Right forelimb (tissue), 1 donor: ENCODE results near the gene TCIRG1.
"Not testable (repeated sequence)": the region's sequence is repeated elsewhere in the genome, so short reads cannot be mapped to it uniquely, and the experiment has no call there.

Source experiments
- DNase-seq: peaks from one replicate; pipeline ENCODE4 v3.0.0-alpha.2; 2018

Gene TCIRG1, protein sequence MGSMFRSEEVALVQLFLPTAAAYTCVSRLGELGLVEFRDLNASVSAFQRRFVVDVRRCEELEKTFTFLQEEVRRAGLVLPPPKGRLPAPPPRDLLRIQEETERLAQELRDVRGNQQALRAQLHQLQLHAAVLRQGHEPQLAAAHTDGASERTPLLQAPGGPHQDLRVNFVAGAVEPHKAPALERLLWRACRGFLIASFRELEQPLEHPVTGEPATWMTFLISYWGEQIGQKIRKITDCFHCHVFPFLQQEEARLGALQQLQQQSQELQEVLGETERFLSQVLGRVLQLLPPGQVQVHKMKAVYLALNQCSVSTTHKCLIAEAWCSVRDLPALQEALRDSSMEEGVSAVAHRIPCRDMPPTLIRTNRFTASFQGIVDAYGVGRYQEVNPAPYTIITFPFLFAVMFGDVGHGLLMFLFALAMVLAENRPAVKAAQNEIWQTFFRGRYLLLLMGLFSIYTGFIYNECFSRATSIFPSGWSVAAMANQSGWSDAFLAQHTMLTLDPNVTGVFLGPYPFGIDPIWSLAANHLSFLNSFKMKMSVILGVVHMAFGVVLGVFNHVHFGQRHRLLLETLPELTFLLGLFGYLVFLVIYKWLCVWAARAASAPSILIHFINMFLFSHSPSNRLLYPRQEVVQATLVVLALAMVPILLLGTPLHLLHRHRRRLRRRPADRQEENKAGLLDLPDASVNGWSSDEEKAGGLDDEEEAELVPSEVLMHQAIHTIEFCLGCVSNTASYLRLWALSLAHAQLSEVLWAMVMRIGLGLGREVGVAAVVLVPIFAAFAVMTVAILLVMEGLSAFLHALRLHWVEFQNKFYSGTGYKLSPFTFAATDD

DNA sequence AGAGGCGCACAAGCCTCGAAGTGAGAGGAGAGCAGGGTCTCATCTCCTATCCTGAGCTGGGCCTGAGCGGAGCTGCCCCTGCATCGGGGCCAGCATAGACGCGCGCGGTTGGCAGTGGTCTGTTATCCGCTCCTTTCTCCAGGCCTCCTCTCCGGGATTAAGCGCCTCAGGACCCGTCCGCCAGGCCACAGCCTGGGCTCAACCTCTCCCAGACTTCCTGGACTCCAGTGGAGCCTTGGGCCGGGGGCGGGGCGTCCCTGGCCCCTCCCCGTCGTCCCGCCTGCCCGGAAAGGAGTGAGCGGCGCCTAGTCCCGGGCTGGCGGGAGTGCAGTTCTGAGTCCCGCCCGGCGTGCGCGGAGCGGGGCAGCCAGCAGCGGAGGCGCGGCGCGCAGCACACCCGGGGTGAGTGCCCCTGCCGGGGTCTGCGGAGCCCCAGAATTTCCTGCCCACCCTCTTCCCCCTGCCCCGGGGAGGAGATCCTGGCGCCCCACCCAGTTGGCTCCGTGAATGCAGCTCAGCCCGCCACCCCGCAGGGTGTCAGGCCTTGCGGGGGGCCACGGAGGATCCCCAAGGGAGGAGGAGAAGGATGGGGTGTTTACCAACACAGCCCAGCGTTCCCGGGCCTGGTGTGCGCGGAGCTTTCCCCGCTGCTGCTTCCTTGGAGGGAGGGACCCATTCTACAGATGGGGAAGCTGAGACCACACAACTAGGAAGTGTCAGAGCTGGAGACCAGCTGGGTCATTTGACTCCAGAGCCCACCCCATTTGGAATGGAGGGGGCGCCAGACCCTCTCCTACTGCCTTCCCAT lies at the start of gene TCIRG1:
TCIRG1 (plus strand) TSS at position 308 of the 808 bp plus-strand sequence. CDS start 2,247 bp downstream, outside the sequence.
- DNase-seq: peak; percentile 86

DNA sequence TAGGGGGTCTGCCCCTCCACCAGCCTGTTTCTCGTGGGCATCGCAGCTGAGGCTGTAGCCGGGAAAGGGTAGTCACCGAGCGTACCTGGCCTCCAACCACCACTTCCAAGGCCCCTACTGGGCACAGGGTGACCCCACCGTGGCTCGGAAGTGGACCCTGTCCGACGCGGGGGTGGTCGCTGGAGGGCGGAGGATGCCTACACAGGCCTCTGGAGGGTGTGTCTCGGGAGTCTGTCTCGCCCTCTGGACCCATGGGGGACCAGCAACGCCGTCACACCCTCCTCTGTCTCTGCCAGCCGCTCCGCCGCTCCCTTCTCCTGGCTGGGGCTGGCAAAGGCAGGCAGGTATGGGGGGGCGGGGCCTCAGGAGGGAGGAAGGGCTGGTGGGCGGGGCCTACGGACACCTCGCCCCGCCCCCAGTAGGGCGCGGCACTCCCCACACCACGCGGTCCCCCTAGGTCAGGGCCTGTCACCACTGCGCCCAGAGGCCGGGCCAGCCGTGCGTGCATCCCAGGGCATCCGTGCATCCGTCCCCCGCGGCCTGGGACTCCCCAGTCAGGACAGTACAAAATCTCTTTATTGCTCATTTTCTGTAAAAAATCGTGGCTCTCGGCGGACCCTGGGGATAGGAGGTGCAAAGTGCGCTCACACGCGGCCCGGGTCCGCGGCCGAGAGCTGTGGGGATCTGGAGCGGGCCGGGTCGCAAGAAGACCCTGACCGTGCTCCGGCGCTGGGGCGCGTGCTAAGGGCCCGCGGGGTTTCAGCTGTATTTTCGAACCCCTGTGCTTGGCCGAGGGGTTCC lies 48.1 kb upstream of the TCIRG1 start:
- DNase-seq: not testable (repeated sequence)

DNA sequence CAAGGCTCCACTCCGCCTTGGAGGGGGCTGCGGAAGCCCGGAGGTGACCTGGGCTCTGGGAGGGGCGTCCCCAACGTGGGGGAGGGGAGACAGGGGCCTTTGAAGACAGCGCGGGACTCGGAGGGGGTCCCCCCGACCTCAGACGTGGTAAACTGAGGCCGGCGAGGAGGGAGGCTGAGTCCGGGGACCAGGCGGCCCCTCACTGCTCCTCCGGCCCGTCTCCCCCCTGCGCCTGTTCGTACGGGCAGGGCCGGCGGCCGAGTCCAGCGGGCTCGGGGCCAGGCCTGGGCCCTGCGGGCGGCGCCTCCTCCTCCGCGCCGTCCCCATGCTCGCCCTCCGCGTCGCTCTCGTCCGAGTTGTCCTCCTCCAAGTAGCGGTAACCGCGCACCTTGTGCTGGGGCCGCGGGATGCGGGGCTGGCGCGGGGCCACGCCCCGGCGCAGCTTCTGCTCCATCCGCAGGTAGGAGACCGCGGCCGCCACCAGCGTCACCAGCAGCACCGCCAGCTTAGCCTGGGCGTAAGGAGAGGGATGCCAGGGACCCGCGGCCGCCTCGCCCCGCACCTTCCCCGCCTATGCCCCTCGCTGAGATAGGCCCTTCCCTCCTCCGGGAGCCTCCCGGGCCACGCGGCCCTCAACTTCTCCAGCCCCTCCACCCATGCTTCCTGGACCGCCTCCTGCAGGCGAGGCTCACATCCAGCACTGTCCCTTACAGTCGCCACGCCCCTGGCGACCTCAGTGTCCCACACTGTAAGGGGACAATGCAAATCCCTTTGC lies 47.3 kb upstream of the TCIRG1 start:
- DNase-seq: not testable (repeated sequence)

DNA sequence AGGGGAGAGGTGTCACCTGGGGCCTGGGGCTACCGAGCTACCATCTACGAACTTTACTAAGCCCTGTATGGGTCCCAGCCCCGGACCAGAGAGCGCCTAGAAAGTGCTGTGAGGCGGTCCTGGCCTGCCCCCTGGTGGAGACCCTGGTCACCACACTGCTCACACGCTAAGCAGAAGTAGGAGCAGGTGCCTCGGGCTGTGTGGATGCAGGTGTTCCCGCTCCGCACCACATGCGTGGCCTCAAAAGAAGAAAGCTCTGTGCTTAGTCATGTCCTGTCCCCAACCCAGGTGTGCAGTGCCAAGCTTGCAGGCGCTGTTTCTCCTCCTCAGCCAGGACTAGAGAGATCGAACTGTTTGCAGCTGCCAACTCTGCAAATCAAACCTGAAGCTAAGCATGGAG lies 45.0 kb upstream of the TCIRG1 start:
- DNase-seq: not testable (repeated sequence)

DNA sequence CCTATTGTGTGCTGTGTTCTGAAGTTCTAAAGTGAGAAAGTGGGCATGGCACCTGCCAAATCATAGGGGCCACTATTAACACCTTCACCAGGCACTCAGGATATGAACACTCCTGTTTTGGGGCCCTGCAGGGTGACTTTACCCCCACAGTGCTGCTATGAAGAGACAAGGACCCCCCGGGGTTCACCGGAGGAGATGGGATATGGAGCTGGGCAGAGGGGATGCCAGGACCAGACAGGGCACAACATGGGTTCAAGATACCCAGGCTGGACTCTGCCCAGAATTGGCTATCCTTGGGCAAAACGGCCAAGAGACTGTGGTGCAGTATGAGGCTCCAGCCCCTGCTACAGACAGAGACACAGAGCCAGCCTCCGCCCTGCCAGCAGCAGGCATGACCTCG lies 44.4 kb upstream of the TCIRG1 start:
- DNase-seq: not testable (repeated sequence)

DNA sequence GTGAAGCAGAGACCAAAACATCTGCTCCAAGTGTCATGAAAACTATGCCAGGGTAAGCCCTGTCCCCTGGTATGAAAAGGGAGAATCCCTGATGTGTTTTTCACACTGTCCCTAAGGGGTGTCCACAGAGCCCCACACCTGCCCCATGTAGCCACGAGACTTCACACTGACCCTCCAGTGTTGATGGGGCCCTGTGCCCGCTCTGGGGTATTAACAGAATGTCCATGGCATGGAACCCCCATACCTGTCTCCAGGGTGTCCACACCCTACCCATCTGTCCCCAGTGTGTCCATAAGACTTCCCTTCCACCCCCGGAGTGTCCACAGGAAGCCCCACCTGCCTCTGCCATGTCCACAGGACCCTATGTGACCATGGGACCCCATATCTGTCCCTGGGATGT lies 43.7 kb upstream of the TCIRG1 start:
- not testable (repeated sequence) for DNase-seq

DNA sequence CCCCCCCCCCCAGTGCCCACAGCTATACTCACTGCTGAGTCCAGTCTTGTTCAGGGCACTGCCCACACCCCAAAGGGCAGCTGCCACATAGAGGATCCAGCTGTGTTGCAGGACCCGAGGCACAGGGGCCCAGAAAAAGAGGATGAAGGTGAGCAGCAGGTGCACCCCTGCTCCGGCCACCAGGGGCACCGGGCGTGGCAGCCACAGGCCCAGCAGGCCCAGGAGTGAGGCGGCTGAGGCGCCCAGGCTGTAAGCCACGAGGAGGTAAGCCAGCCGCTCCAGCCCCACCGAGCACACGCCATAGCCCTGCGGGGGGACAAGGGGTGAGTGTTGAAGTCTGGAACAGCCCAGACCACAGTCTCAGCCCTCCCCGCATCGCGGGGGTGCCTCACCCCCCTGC lies 43.2 kb upstream of the TCIRG1 start:
- not testable (repeated sequence) for DNase-seq

DNA sequence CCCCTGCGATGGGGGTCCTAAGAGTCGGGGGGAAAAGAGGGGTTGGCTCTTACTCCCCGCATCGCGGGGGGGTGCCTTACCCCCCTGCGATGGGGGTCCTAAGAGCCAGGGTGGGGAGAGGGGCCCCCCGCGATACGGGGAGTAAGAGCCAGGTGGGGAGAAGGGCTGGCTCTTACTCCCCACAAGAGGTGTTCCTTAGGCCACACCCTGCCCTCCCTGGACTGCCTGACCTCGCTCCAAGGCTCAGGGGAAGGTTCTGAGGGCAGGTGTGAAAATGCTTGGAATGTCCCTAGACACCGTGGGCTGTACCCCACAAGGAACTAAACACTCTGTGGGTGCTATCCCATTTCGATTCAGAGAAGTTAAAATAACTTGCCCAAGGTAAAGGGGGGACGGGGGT lies 42.8 kb upstream of the TCIRG1 start:
- DNase-seq: no peak

DNA sequence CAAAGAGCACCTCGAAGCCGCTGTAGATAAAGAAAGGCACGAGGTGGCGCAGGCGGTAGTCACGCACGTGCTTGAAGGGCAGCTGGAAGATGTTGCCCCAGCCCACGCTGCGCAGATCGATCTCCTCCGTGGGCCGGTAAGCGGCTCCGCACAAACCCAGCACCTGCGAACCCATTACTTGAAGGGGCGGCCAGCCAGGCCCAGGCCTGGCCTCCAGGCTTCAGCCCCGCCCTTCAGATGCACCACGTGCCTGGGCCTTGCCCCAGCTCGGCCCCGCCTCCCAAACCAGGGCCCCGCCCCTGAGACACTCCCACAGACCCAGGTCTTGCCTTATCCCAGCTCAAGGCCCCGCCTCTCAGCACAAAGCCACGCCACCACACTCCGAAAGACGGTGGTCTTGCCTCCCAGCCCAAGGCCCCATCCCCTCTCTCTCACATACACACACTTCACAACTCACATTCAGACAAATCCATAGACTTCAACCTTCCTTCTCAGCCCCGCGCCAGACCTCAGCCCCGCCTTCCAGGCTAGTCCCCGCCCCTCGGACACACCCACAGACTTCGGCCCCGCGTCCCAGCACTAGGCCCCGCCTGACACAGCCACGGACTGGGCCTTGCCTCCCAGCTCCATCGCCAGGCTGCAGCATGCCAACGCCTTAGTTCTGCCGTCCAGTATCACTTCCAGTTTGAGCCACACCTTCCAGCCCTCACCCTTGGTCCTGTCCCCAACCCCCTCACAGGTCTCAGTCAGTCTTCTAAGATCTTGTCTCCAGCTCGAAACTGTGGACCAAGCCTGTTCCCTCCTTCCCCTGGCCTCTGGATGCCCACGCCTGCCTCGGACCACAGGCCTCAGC lies 42.0 kb upstream of the TCIRG1 start:
- peak; percentile 70 for DNase-seq

DNA sequence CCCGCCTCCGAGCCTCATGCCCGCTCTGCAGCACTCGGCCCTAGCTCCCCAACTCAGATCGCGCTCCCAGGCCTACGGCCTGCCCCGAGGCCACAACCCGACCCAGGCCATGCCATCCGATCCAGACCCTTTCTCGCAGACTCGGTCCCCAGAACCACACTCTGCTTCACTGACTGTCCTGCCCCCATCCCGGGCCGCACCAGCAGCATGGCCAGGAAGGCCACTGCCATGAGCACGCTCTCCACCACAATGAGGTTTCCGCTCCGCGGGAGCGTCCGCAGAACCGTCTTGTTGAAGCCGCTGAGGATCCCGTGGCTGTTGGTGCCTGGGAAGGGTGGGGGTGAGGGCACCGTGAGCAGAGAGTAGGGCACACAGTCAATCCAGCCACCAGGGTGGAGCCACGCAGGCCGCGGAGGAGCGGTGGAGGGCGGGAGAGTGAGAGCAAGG lies 41.3 kb upstream of the TCIRG1 start:
- no peak for DNase-seq

DNA sequence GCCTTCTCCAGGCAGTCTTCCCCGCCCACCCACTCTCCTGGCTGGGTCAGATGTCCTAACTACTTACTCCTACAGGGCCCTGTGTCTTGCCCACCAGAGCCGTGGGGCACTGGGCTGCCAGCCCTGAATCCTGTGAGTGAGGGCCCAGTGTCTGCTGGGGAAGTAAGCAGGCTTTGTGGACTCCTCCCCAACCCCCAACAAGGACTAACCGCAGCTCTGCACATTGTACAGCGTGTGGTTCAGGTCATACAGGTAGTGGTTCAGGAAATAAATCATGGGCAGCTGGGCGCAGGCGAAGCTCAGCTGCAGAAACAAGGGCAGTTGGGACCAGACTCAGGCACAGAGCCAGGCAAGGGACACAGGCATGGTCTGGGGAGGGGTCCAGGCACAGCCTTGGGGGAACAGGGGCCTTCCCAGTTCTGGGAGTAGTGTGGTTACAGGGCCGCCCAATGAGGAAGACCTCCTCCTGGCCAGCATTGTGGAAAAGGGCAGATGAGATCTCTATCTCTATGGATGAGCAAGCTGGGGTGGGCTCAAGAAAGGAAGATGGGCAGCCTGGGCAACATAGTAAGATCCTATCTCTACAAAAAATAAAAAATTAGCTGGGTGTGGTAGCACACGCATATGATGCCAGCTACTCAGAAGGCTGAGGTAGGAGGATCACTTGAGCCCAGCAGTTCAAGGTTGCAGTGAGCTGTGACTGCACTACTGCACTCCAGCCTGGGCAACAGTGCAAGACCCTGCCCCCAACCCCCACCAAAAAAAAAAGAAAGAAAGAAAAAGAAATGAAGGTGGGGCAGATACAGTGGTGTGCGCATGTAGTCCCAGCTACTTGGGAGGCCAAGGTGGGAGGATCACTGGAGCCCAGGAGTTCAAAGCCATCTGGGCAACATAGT lies 40.4 kb upstream of the TCIRG1 start:
- DNase-seq: no peak

DNA sequence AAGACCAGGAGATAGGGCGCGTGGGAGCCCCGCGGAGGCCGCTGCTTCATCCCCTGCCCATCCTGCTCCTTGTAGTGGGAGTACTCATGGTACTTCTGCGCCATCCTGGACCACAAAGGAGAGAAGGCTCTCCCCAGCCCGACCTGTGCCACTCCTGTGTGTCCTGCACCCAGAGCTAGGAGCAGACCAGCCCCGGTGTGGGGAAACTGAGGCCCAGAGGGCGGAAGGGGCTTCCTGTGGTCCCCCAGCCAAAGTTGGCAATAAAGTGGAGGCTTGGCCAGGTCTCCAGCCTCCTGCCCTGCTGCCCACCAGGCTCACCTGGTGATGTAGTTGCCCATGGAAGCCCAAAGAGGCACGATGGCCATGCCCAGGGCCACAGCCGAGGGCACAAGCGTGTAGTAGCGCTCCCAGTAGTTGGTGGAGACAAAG lies 39.6 kb upstream of the TCIRG1 start:
- DNase-seq: no peak

DNA sequence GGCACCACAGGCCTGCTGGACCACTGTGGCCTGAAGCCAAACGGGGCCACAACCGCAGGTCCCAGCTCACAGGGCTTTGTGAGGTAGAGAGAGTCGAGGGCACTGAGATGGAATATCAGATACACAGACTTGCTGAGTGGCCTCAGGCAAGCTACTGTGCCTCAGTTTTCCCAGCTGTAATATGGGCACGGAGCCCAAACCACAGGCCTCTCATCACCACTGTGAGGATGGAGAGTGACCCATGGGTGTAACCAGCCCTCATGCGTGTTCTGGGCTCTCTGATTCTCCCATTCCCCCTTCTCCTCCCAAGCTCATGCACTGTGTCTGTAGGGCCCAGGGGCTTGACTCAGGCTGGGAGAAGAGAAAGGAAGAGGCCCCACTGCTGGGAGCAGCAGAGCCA lies 39.1 kb upstream of the TCIRG1 start:
- DNase-seq: no peak

DNA sequence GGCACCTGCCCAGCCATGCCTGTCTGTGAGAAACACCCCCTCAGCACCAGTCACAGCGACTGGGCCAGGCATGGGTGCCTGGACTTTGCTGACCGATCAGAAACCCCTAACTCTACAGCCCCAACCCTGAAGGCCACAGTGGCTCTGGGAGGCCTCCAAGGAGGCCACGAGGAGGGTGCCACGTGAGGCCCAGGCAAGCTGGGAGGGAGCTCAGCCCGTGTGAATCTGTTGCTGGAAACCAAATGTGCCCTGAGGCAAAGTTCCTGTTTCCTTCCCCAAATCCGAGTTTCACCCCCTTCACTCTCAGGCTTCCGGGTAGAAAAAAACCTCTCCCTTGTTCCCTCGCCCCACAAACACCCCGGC lies 36.3 kb upstream of the TCIRG1 start:
- DNase-seq: no peak

DNA sequence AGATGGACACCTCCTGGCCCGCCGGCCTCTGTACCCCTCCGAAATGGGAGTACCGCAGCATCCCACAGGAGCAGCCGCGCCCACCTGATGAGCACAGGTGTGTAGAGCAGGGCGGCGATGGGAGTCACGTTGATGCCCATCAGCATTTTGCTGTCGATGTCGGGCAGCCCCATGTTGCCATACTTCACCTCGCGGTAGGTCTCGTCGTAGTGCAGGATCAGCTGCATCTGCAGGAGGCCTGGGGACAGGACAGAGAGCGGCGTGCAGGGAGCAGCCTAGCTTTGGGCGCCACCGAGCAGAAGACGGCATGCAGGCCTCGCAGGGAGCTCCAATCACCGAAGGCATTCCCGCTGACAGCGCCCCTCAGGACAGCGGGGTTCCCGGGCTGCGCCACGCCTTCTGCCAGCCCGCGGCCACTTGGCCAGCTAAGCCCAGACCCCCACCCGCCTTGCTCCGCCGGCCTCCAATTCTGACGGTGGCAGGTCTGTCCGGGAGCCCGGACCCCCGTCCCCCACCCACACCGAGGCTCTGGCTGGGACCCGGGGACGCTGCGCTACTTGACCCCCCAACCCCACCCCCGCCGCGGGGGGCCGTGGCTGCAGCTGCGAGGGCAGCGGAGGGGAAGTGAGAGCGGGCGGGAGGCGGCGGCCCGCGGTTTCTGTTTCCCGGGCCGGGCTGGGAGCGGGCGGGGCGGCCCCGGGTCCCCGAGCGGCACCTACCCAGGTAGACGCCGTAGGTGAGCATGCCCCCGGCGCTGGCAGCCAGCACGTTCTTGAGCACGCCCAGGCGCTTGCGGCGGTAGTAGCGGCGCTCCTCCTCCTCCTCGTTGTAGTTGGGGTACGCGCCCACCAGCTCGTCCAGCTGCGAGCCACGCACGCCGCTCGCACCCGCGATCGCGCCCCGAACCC lies 35.6 kb upstream of the TCIRG1 start:
- DNase-seq: no peak

DNA sequence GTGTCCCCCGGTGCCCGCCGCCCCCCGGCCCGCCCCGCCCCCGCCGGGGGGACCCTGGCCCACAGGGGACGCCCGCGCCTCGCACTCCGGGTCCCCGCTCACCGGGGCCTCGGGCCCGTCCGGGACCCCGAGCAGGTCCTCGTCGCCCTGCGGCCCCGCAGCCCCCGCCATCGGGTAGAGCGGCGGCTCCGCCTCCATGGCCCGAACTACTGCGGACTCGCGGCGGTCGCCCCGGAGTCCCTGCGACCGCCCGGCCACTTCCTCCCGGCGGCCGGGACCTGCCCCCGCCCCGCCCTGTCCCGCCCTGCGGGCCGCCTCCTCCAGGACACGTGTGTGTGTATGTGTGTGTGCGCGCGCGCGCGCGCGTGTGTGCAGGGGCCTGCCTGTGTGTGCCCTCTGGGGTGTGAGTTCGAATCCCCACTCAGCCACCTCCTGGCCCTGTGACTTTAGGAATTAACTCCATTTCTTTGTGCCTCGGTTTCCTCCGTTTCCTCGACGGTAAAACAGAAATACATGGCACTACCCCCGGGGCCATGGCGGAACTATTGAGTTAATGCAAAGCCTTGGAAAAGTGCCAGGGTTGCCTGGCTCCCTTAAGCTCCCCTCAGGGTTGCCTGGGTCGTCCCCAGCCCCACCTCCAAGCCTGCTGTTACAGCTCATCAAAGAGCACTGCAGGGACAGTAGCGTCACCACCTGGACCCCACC lies 34.8 kb upstream of the TCIRG1 start, which contains the start of gene UNC93B1:
UNC93B1 (minus strand) TSS at position 252 of the 705 bp plus-strand sequence; CDS start at position 198, 54 bp downstream.
- DNase-seq: peak; percentile 86
